Left colon (tissue), 2 donors: ENCODE data around the gene UTY. TPM values are rescaled to one million over a fixed set of nuclear protein-coding genes. Genes with fewer than 3 reads are reported as not detected.

Experiments
- ATAC-seq: fragments of 200-7000 bp; cut with Tn5 transposase; one replicate; pipeline ENCODE4 v1.9.1; 2020; ENCODE audit warnings: mild to moderate bottlenecking, moderate library complexity
- DNase-seq, 2 donors: peaks; one replicate each; pipeline ENCODE4 v3.0.0-alpha.2; 2020
- intact Hi-C, 2 donors: fragments of 100-400 bp; cut with DNase I in 1 of 2; cut with micrococcal nuclease in 1 of 2; formaldehyde crosslinking; loops; one replicate each; pipeline versions ENCODE4 v1.11.2 to v1.14.0; 2022; cut with DNase I, micrococcal nuclease
- total RNA-seq, 2 donors: library from RNA; stranded (reverse); fragmentation: NEBNext Ultra II Directional; extraction: Animal tissue kit (Norgen Biotek cat#: 25700); gene quantifications; one replicate each; pipeline ENCODE4 v1.2.1, GENCODE V29; 2021
- donor health status: DM: no; HTN: no; CAD: no.
- donor health status: DM: yes; HTN: yes; CAD: no.

UTY gene
- total RNA-seq, 2 donors from 2014 or later, result not detected

DNA sequence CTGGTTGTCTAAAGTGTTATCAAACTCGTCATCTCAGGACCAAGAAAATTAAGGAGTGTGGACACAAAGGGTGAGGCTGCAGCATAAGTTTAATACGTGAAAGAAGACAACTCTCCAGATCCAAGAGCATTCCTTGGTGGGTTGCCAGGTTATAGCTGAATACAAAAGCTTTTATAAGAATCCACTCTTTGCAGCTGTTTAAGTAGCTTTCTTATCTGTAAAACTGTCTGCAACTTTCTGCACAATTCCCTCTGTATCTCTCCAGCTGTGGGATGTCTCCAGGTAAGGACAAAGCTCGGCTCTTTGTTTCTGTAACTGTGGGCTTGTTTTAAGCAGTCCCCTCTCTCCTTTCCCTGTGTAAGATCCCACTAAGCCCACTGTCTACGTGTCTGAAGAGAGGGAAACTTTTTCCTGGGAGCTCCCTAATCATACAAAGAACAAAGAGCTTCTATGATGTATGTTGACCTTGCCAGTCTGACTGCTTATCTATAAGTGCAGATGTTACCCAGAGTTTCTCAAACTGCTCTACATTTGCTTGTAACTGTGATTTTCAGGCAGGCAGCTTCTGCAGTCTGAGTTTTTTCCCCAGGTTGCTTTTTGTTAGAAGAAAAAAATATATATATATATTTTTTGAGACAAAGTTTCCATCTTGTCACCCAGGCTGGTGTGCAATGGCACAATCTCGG lies 268.7 kb downstream of the UTY start:
- ATAC-seq, result no peak
- no peak for DNase-seq
- intact Hi-C loops, result no loop called here

DNA sequence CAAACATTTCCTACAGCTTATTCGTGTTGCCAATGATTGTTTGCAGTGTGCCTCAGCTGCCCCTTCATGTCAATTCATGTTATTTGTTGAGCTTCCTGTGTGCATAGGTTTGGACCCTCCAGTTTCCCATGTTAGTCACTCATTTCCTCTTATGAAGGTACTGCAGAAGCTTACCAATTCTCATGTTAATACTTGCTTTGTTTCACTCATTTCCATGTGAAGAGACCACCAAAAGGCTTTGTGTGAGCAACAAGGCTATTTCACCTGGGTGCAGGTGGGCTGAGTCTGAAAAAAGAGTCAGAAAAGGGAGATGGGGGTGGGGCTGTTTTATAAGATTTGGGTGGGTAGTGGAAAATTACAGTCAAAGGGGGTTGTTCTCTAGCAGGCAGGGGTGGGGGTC lies 274.6 kb downstream of the UTY start:
- intact Hi-C loops, result no loop called here
- no peak for DNase-seq
- no peak for ATAC-seq

Other genes with a start within 250 kb of the UTY start
- gene TMSB4Y, start 223.9 kb upstream of the UTY start, total RNA-seq, result not detected